Measurements from ENCODE around the gene TUBGCP5.

The TUBGCP5 gene

DNA sequence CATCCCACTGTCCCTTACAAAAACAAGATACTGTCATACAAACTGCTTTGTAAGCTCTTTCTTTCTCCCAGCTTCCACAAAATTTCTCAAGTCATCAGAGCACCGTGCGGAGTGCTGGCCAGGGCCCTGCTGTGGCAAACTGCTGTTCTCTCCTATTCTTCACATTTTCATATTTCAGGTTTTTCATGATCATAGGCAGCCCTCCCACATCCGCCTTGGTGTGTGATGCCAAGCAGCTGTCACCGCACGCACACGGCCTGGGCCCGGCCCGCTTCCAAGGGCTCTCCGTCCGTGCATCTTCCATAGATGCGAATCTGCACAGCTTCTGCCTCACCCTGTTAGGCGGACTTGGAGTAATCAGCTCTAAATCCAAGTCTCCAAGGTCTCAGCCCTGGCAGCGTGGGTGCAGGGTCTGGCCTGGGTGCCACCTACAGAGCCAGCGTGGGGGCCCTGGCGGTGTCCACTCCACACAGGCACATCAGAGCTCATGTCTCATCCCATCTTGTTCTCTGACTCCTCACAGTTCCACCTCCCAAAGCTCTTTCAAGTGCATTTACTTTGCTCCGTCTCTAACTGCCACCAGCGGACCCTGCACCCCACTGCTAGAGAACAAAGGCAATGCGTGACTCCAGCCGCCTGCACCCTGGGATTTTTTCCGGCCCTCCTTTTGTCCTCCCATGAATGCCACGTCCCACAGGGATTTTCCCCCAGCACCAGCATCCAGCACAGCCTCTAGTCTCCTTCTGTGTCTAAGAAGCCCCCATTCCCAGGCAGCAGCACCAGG is 86.4 kb downstream of the TUBGCP5 start:
- DNase-seq (ENCODE audit: low read depth in 2 of 2) = no peak

- DNase-seq (ENCODE audit: low read depth in 2 of 2) = no peak
These were observed 87.7 kb downstream of the TUBGCP5 start for GRCh38 chr15:22951381-22952280.

DNA sequence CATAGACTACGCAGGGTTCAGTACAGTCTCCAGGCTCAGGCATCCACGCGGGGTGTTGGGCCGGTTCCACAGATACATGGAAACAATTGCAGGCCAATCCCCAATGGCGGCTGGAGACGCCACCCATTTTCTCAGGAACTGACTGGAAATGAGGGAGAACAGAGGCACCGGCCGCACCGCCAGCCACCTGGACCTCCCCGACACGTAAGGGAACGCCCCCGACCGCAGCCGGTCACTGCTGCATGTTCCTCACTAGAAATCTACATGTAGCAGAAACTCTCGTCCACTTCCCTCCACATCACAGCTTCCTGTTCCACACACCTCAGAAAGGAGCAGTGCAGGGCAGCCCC is 88.4 kb downstream of the TUBGCP5 start:
- no peak for DNase-seq (ENCODE audit: low read depth in 2 of 2)

GRCh38 chr15:22950256-22950990 is 88.9 kb downstream of the TUBGCP5 start:
- no peak for DNase-seq (ENCODE audit: low read depth in 2 of 2)
